Measurements from ENCODE around the gene COG3. TPM values are rescaled to one million over a fixed set of nuclear protein-coding genes. Genes with fewer than 3 reads are reported as not detected.

Gene COG3
- total and polyA plus RNA-seq, 4 donors: 22.8 to 113 (median 38.2) TPM

- Histone ChIP-seq H3K27me3 (ENCODE audit: control insufficient read depth in 4 of 4, insufficient read depth in 4 of 4, low read length in 3 of 4) (no peaks in the 10 kb centered on the region), H3K9ac (ENCODE audit: low read depth in 1 of 2, low read length in 2 of 2) (no peak overlapping the region), H3K4me1 (ENCODE audit: control insufficient read depth in 4 of 4, insufficient read depth in 4 of 4, low read length in 3 of 4) (peaks cover 2 to 44% (median 15%) of the 10 kb centered on the region in 4 donors), H3K36me3 (ENCODE audit: control insufficient read depth in 4 of 4, insufficient read depth in 3 of 4, low read depth in 1 of 4, low read length in 3 of 4) (no peaks in the 10 kb centered on the region), H3K9me3 (ENCODE audit: control insufficient read depth in 4 of 4, low read length in 3 of 4) (no peaks in the 10 kb centered on the region), H3K4me3 (ENCODE audit: low read depth in 1 of 3, low read length in 3 of 3) (no peak overlapping the region), H3K27ac (ENCODE audit: low read depth in 1 of 2, low read length in 2 of 2) (peak overlapping the region in 1 of 2 donors; percentile 28)
- TF ChIP-seq REST (IDR thresholded peaks at IDR 0.05): no peak
- TF ChIP-seq GABPA (IDR thresholded peaks at IDR 0.05 in 1 of 2, conservative IDR thresholded peaks at IDR 0.05 in 1 of 2): no peak
- TF ChIP-seq ZBTB33 (IDR thresholded peaks at IDR 0.05): no peak
- no peak for TF ChIP-seq TAF1 (conservative IDR thresholded peaks at IDR 0.05)
- no peak for TF ChIP-seq JUND (IDR thresholded peaks at IDR 0.05)
- TF ChIP-seq YY1 (IDR thresholded peaks at IDR 0.05): peak; percentile 62
- no peak for TF ChIP-seq SP1 (IDR thresholded peaks at IDR 0.05)
- no peak for TF ChIP-seq CTCF (IDR thresholded peaks at IDR 0.05; ENCODE audit: low read depth, low read length, missing input control)
- no peak for TF ChIP-seq NR2F2 (IDR thresholded peaks at IDR 0.05)
- peak in 1 of 2 donors; percentile 47 for TF ChIP-seq HNF4A (conservative IDR thresholded peaks at IDR 0.05)
- no peak for TF ChIP-seq HNF4G (IDR thresholded peaks at IDR 0.05)
- TF ChIP-seq MAX (IDR thresholded peaks at IDR 0.05): peak; percentile 19
- no peak for TF ChIP-seq FOXA2 (IDR thresholded peaks at IDR 0.05)
- TF ChIP-seq EGR1 (IDR thresholded peaks at IDR 0.05; ENCODE audit: low read depth in 2 of 2): no peak
- no peak for TF ChIP-seq FOXA1 (IDR thresholded peaks at IDR 0.05)
- TF ChIP-seq RAD21 (IDR thresholded peaks at IDR 0.05): no peak
- TF ChIP-seq ATF3 (IDR thresholded peaks at IDR 0.05): no peak
- peak in 1 of 2 donors; percentile 57 for TF ChIP-seq RXRA (IDR thresholded peaks at IDR 0.05)
- no peak for DNase-seq (ENCODE audit: low spot score)
- WGBS: 53% methylated on average over 9 of the region's 9 CpGs
Observed at GRCh38 chr13:45436332-45436731, 28.4 kb upstream of the COG3 start.
